A549 (cell line): ENCODE measurements around the gene CADM1.

Experiments used
- CTCF ChIP-seq: fragments of >200 bp; sonication (Bioruptor Twin); formaldehyde crosslinking; IDR thresholded peaks from 3 replicates; pipeline ENCODE4 v1.5.1; 2016
- HDAC2 ChIP-seq: fragments of 200-600 bp; sonication (generic); IDR thresholded peaks from 2 replicates; pipeline ENCODE4 v1.6.1; 2016
- JUN ChIP-seq, 2 experiments: fragments of >200 bp; sonication (Bioruptor Twin); formaldehyde crosslinking; IDR thresholded peaks; 2 replicates in 1 of 2; 3 replicates in 1 of 2; pipeline ENCODE4 v1.6.1; 2016 to 2017
- KDM1A ChIP-seq: fragments of 200-600 bp; sonication (generic); IDR thresholded peaks from 2 replicates; pipeline ENCODE4 v1.6.1; 2016; ENCODE audit warnings: low read depth, mild to moderate bottlenecking
- NR3C1 ChIP-seq: fragments of >200 bp; sonication (Bioruptor Twin); formaldehyde crosslinking; IDR thresholded peaks from 3 replicates; pipeline ENCODE4 v1.6.1; 2017
- PHF8 ChIP-seq: fragments of 200-600 bp; sonication (generic); IDR thresholded peaks from 2 replicates; pipeline ENCODE4 v1.6.1; 2016; ENCODE audit warnings: low read depth, mild to moderate bottlenecking, antibody characterized with exemption, moderate library complexity, borderline replicate concordance
- POLR2A ChIP-seq: IDR thresholded peaks from 2 replicates; pipeline ENCODE4 v1.6.1; 2012; ENCODE audit warnings: mild to moderate bottlenecking, low read length
- REST ChIP-seq: fragments of 200-600 bp; sonication (generic); IDR thresholded peaks from 2 replicates; pipeline ENCODE4 v1.6.1; 2016; ENCODE audit warnings: antibody characterized with exemption, mild to moderate bottlenecking, moderate library complexity
- USF2 ChIP-seq: fragments of 450-650 bp; IDR thresholded peaks from 2 replicates; pipeline ENCODE4 v1.6.1; 2014; ENCODE audit warnings: antibody characterized with exemption
- ZC3H11A ChIP-seq: fragments of 450-650 bp; IDR thresholded peaks from 2 replicates; pipeline ENCODE4 v1.6.1; 2014; ENCODE audit warnings: antibody characterized with exemption, mild to moderate bottlenecking
- ZNF302 ChIP-seq: fragments of 250-450 bp; sonication (Bioruptor Pico); IDR thresholded peaks from 2 replicates; pipeline ENCODE4 v1.9.0; 2021; ENCODE audit warnings: inconsistent platforms, mild to moderate bottlenecking, moderate library complexity

- TF ChIP-seq CTCF = no peak
- no peak for TF ChIP-seq REST
- no peak for TF ChIP-seq KDM1A
- TF ChIP-seq POLR2A = no peak
- TF ChIP-seq ZNF302 (CRISPR knock-in tag) = no peak
- no peak for TF ChIP-seq JUN (IDR thresholded peaks at IDR 0.05)
- no peak for TF ChIP-seq USF2
- TF ChIP-seq NR3C1 = no peak
- TF ChIP-seq HDAC2 = no peak
- TF ChIP-seq PHF8 = no peak
- TF ChIP-seq ZC3H11A = no peak
Measured at GRCh38 chr11:115552151-115552772, 48.0 kb upstream of the CADM1 start.
